Erythroblast (primary cell): ENCODE data around the gene LRRFIP2.

Source experiments
- GATA1 ChIP-seq: IDR thresholded peaks from 2 replicates; pipeline ENCODE4 v1.6.1; 2011; ENCODE audit warnings: low read depth, mild to moderate bottlenecking, control low read depth, low read length, moderate library complexity
- POLR2A ChIP-seq: IDR thresholded peaks from 2 replicates; pipeline ENCODE4 v1.6.1; 2011; ENCODE audit warnings: mild to moderate bottlenecking, low read length

DNA sequence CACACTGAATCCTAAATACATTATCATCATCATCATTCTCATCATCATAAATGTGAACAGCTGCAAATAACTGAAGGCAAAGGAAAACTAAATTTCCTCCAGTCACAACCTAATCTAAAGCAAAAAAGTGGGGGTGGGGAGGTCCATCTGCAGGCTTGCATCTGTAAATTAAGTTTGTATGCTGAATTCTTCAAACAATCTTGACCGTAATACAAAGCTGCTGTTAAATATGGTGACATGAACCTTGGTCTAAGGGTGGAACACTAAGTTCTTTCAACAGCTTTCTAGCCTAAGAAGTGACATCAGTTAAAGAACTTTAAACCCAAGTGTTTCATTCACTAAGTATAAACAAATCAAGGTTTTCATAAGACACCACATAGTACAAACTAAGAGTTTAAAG lies 4.3 kb downstream of the LRRFIP2 start:
- TF ChIP-seq POLR2A (no peak), GATA1 (no peak)
